LNCAP (cell line): ENCODE data around the gene NRCAM.
A peak's percentile ranks its signal among the peaks of the same experiment; 100 is the strongest.

Experiments
- TF ChIP-seq, protein P1 (sequence below): fragments of 450-650 bp; IDR thresholded peaks from 2 replicates; pipeline ENCODE4 v1.5.1; 2017; ENCODE audit warnings: mild to moderate bottlenecking

NRCAM gene

DNA sequence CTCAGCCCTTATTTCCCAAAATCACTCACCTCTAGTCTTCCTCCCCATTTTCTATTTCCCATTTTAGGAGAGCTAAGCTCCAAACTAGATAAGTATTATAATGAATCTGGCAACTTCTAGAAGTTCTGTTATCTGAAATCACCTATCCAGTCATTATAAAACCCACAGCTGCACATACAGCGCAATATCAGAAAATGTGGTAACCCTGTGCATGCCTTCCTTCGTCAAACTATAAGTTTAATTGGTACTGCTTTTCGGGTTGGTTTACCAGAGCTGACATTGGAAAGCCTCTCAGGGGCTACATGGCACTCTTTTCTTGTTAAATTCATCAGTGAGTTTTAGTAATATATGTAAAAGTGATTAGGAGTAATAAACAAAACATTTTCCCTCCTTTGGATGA, 327.7 kb downstream of the NRCAM start:
- TF ChIP-seq, protein P1, sequence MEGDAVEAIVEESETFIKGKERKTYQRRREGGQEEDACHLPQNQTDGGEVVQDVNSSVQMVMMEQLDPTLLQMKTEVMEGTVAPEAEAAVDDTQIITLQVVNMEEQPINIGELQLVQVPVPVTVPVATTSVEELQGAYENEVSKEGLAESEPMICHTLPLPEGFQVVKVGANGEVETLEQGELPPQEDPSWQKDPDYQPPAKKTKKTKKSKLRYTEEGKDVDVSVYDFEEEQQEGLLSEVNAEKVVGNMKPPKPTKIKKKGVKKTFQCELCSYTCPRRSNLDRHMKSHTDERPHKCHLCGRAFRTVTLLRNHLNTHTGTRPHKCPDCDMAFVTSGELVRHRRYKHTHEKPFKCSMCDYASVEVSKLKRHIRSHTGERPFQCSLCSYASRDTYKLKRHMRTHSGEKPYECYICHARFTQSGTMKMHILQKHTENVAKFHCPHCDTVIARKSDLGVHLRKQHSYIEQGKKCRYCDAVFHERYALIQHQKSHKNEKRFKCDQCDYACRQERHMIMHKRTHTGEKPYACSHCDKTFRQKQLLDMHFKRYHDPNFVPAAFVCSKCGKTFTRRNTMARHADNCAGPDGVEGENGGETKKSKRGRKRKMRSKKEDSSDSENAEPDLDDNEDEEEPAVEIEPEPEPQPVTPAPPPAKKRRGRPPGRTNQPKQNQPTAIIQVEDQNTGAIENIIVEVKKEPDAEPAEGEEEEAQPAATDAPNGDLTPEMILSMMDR: no peak

DNA sequence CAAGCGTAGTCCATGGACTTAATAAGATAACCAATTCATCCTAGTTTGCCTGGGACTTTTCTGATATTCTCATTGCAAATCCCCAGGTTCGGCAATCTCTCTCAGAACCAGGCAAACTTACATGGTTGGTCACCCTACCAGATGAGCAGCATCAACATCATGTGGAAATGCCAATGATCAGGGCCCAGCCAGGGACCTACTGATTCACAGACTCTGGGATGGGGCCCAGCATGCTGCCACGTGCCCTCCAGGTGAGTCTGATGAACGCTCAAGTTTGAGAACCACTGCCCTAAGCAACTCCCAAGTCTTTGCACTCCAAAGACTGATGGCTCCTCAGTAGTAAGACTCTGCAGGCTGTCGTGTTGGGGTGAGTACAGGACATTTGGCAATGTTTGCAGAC, 328.8 kb downstream of the NRCAM start:
- TF ChIP-seq, protein P1: no peak

DNA sequence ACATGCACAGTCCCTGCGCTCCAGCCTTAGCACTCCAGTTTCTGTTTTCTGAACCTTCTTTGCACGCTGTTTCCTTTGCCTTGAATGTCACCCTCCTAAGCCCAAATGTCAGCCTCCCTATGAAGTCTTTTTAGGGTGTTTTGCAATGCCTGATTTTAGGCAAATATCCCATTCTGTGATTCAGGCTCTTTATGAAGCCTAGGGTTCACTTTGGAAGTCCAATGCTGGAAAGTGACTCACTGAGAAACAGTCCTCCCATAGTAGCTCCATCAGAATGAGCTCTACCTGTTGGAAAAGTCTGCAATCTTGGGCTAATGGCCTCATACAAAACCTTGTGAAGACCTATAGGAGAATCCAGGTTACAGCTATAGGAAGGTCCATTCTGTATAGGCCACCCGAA, 331.4 kb downstream of the NRCAM start:
- TF ChIP-seq, protein P1: no peak

DNA sequence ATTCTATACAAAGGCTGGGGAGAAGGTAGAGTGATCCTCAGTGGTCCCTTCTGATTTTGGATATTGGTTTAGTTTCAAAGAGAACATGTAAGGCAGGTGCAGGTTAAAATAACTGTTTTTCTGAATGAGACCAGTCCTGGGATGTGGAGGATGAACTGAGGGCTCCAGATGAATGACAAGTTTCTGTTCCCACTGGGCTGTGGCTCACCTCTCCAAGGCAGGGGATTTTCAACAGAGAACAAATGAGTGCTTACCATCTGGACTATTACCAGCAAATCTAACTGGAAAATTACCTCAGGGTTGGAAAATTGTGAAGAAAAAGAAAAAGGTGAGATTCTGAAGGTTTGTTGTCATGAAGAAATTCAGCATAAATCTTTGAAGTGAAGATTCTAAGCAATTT, 334.1 kb downstream of the NRCAM start:
- TF ChIP-seq, protein P1: no peak

DNA sequence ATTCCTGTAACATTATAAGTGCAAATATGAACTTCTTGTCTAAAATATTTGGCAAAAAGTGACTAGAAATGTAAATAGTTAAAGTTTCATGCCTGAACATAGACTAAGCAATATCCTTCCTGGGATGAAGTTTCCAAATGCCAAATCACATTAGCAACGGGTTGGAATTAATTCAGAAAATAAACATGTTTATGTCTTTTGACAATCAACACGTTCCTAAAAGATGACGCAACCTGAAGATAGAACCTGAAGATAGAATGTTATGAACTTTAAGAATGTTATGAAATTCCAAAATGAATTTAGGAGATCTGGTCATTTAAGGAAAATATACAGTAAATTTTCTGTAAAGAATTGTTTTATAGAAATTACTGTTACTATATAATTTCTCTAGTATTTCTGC, 335.3 kb downstream of the NRCAM start:
- TF ChIP-seq, protein P1: no peak

DNA sequence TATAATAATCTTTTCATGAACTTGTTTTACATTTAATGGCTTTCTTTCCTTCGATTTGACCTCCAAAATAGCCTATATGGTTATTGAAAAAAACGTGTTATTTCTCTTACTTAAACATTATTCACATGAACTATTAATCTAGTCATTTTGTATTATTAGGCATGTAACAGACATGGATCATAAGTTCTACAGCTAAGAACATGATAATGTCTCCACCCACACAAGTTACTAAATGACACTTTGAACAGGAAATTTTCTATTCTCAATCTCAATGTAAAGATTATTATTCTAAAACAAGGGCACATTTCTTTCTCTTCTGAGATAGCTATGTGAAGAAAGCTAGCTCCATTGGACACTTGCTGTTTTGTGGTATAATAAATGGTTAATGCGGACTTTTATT, 336.0 kb downstream of the NRCAM start:
- TF ChIP-seq, protein P1: no peak

DNA sequence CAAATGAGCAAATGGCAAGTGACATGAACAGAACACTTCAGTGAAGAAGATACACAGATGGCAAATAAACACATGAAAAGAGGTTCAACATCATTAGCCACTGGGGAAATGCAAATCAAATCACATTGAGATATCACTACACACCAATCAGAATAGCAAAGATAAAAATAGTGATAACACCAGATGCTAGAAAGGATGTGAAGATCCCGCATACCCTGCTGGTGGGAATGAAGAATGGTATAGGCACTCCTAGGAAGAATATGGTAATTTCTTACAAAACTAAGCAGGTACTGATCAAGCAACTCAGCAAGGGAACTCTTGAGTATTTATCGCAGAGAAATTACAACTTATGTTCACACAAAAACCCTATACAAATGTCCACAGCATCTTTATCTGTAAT, 337.3 kb downstream of the NRCAM start:
- TF ChIP-seq, protein P1: no peak

DNA sequence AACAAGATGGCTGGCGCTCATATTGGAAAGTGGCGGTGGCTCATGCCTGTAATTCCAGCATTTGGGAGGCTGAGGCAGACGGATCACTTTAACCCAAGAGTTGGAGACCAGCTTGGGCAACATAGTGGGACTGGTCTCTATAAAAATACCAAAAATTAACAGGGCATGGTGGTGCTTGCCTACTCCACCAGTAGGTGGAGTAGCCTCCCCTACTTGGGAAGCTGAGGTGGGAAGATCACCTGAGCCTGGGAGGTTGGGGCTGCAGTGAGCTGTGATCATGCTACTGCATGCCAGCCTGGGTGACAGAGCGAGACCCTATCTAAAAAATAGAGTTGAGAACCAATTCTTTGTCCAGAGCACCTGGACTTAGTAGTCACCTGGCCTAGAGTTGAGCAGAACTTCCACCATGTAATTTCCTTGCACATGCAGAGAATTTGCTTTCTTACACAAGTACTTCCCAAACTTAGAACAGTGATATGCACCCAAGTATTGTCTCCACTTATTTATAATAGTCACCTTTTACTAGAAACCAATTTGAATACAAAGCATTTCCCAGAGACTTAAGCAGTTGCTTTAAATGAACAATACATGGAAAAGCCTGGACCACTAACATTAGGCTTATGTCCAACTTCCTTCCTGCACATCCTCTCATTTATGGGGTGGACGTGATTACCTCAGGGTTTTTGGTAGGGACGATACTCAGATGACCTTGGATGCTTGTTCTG, 342.0 kb downstream of the NRCAM start:
- TF ChIP-seq, protein P1: peak; percentile 60
